RCC 7860 (cell line): ENCODE results near the gene ARHGDIB.

ENCODE experiments used
- DNase-seq: peaks from one replicate; pipeline ENCODE4 v3.0.0-alpha.2; 2015; ENCODE audit warnings: low spot score
- FAIRE-seq: peaks from 2 replicates; lab custom pipeline; 2012; peaks lifted over from hg19 to GRCh38; lab: Jason Lieb, UNC

The ARHGDIB gene

GRCh38 chr12:14902465-14902864, 58.9 kb downstream of the ARHGDIB start:
- no peak for DNase-seq
- FAIRE-seq: no peak

GRCh38 chr12:14901228-14901562, 60.2 kb downstream of the ARHGDIB start:
- no peak for DNase-seq
- no peak for FAIRE-seq

DNA sequence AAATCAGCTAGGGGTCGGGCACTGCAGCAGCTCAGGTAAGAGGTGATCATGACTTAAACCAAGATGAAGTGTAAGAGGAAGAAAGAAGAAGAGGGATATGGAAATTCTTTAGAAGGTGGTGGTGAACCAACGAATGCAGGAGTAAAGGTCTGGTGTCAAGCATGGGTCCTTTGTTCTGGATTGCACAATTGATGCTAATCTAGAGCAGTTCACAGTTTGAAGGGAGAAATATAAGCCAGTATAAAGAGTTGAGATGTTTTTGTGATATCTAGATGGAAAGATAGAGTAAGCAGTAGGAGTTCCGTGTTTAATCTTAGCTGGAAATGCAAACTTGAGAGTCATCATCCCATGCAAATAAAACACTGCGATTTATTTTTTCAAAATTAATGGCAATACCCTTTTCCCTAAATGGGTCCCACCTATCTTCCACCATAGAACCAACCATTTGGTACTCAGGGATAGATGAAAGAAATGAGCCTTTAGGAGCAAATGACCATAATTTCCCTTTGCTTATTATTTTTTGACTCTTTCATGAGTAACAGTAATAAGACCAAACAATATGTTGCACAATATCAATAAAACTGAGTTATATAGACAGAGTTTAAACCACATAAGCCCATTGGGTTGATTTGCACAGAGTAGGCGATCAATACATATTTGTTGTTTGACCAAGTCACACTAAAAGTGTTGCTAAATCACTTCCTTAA, 60.7 kb downstream of the ARHGDIB start:
- FAIRE-seq (no peak), DNase-seq (no peak)

GRCh38 chr12:14896521-14897169, 64.8 kb downstream of the ARHGDIB start:
- DNase-seq (no peak), FAIRE-seq (no peak)

- FAIRE-seq: no peak
- no peak for DNase-seq
Measured at GRCh38 chr12:14893506-14894250, 67.7 kb downstream of the ARHGDIB start.

- FAIRE-seq: no peak
- DNase-seq: no peak
Measured at GRCh38 chr12:14892726-14893505, 68.5 kb downstream of the ARHGDIB start.
